UCSD-AML1 (cell line): ENCODE data around the gene ZBTB1.
"Not testable (repeated sequence)": the region's sequence is repeated elsewhere in the genome, so short reads cannot be mapped to it uniquely, and the experiment has no call there.

Source experiments
- DNase-seq: peaks from one replicate; lab custom pipeline; 2025; ENCODE audit not compliant: unreplicated experiment; lab: John Stamatoyannopoulos, UW

The ZBTB1 gene

DNA sequence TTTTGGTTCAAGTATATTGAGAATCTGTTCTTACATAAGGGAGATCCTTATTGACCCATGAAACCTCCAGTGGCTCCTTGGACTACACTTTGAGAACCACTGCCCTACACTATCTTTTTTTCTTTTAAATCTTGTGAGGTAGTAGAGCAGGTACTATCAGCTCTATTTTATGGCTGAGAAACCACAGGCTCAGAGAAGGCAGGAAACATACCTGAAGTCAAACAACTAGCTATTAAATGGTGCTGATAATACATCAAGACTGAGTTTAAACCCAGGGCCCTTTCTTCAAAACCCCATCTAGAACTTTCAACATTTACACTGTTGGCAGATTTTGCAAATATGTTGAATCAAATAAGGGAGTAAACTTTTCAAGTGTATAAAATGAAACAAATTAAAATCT is 7.8 kb upstream of the ZBTB1 start:
- DNase-seq, result no peak

DNA sequence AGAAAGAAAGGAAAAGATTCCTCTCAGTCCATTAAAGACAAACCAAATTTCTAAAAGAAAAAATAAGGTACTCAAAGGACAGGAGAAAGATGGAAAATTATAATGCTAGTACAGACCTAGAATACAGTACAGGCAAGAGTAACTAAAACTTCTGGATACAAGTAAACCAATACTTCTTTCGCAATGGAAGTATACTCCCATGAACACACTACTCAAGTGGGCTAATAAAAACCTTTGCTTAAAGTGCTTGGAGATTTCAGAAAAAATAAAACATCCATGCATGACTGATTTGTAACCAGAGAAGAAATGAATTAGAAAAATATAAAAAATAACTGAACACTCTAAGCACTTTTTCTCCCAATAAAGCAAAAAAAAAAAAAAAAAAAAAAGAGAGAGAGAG is 4.5 kb upstream of the ZBTB1 start:
- no peak for DNase-seq

DNA sequence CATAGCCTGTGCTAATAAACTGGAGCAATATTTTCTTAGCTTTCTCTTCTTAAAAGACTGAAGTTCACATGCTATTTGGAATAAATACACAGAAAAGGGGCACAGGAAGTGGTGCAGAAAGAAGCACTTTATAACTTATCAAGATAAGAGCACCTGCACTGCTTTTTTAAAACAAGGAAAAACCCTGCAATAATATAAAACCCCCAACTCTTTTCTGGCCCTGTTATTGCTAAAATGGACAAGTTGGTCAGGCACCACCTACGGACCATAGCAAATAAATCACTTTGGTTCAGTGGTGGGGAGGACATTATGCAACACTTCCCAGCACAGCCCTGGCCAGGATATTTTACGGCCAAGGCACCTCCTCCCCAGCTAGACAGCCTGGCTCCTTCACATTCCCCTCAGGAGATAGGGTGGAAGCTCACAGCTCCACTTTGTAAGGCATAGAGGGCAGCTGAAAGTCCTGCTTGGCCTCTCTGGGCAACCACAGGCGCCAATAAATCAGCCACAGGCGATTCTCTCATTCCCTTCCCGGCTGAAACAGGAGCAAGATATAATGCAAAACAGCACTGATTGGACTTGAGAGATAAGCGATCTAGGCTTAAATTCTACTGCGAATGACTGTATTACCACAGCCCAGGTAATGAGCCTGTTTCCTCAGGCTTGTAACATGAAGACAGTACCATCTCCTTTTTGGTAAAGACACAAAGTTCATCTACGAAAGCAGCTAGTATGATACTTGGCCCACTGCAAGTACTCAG is 3.0 kb upstream of the ZBTB1 start:
- DNase-seq, result peak; percentile 25

DNA sequence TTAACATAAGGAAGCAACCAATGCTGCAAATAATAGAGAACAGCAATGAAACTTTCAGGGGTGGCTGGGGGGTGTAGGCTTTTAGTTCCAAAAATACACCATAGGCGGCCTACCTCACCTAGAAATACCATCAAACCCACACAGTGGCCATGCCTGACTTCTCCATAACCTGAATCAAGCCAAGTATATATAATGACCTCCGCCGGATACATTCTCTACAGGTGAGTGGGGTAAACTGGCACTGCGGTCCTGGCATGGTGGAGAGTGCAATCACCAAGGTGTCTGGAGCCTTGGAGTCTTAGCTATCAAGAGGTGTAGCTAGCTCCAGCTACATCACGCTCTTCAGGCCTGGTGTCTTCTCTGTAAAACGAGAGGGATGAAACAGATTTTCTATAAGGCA is 2.1 kb upstream of the ZBTB1 start:
- DNase-seq, result no peak

DNA sequence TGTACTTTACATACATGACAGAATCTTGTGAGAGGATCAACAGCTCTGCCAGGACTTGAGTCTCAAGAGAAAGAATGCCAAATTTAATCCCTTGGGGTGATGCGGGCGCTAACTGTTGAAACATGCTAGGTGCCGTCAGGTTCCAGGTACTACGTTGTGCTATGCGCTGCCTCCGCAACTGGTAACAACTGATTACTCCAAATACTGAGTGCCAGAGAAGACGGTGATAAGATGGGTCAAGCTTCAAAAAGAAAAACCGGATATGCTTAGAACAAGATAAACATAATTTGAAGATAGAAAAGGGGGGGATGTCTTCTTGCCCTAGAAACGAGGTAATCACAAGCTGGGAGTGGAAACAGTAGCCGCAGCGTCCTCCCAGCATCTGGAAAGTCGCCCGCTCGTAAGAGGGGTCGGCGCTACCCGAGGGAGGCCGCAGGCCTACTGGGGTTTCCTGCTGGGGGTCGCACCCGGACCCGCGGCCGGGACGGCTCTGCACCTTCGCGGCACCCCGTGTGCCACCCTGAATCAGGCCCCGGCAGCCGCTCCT is 1.6 kb upstream of the ZBTB1 start:
- peak; percentile 24 for DNase-seq

DNA sequence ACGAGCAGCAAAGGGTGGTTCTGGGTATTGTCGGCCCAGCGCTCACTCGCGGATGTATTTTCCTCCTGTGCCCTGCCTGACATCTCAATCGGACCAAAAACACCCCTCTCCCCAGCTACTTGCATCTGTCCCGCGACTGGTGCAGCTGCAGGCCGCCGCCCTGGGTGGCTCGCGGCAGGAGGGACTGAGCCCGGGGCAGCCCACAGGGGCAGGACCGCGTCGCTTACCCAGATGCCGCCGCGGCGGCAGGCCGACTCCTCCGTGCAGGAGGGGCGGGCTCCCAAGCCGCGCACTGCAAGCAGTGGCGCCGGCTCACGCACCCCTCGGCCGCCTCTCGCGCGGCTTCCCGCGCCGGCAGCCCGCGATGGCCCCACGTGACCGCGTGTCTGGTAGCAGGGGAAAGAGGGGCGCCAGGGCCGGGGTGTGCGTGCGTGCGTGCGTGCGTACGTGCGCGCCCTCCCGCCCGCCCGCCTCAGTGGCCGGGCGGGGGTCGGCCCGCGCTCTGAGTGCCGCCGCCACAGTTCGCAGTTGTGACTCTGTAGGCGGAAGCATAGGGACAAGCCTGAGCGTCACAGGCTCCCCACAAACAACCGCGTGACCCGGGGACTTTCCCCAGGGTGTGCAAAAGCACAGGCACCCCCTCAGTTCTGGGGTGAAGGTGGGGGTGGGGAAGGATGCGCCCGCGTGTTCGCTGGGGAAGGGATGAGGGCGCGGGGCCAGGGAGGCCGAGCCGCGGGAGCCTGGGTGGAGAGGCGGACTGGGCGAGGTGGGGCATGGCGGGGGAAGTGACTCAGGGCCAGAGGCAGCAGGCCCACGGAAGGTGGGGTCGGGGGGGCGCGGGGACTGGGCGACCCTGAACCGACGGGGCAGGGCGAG is 898 bp upstream of the ZBTB1 start, which contains the start of gene ZBTB25:
Gene ZBTB25, minus strand, starts transcription at position 405 of the 876 bp plus-strand sequence. CDS start 13,305 bp downstream, outside the sequence.
- peak; percentile 92 for DNase-seq

DNA sequence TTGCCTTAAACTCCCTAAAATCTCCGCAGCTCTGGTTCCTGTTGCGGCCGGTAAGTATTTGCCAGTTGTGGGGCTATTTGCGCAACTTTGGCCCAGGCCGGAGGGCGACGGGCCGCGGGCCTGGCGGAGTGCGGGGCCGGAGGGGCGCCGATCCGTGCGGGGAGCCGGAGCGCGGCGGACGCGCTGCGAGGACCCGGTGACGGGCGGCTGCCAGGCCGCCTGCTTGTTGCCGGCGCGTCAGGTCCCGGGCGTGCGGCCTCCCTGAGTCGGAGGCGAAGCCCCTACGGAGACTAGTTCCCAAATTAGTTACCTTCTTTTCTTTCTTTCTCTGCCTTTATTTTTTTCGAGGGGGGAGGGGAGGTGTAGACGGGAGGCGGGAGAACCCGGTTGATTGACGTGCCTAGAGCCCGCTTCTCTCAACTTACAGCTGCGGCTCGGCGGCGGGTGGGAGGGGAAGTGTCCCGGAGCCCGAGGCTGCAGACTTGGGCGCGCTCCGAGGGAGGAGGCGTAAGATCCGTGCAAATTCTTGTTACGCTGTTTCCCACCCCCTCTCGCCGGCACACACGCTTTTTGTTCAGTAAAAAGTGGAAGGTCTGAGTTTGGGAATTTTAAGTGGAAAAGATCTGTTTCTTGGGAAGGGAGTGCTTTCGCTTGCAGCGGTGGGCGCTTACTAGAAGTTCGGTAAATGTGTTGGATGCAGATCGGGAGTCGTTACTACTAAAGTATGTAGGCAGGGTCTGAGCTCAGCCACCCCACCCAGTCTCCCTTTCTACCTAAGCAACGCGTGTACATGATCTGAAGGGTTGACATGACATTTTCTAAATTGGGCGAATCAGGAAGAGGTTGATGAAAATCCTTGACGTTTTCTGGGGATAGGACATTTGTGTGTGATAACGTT is 576 bp downstream of the ZBTB1 start:
- peak; percentile 74 for DNase-seq

DNA sequence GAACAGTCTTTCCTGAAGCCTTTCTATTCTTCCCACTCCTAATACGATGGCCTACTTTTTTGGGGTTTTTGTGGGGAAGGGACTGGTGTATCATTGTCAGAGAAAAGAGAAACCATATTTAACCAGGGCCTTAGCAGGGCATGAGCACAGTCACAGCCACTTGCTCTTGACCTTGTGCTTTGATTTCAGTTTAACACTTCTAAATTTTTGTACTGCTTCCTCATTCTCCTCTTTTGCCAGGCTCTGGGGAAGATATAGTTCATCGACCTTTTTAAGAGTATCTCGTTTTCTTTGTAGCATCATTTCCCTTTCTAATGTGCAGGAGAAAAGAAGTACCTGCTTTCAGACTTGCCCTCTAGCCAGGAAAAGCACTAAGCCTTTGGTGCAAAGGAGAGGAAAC is 2.2 kb downstream of the ZBTB1 start:
- DNase-seq, result no peak

DNA sequence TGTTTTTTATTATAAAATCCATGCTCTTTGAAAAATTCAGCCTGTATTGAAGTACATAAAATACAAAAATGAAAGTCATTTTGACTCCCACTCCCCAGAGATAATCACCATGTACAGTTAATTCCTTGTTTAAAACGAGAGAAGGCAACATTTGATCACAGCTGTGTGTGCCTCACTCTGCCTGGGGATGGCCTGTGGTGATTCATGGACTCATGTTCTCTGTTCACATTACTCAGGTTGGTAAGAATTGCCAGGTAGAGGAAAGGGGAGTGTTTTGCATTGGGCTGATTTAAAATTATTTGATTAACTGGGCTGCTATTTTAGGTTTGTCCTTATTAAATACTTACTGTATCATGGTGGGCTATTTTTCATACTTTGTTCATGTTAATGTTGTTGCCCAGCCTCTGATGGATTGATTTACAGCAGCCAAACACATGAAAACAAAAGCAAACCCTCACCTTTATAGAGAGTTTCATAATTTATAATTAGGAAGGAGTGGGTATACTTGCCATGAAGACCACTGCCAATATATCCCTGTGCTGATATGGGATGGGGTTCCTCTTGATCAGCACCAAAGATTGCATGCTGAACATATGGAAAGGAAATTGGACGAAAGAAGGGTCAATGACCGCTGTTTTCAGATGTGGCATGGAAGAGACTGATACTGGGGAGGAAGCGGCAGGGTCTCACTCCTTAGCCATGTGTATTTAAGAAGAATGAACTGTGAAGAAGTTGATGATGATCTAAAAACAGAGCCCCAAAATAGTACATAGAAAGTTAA is 3.0 kb downstream of the ZBTB1 start:
- no peak for DNase-seq

DNA sequence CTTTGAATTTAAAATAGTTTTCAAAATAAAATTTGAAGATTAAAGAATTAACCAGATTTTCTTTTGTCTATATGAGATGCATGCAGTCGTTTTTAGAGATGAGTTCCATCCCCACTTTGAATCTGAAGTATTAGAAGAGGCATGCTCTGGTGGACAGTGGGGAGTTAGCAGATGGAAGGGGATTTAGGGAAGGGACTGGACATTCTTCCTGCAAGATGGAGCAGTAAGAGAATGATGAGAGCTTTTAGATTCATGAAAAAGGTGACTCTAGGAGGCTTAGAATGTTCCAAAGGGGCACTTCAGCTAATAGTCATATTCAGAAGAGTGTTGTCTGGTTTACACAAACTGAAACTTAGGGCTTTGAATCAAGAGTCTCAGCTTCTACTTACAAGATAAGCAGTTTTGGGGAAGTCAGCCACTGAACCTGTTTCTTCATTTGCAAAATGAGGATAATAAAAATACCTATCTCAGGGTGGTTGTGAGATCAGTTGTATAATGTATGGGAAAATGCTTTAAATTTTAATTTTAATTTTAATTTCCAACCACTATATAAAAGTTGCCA is 3.7 kb downstream of the ZBTB1 start:
- DNase-seq, result no peak

DNA sequence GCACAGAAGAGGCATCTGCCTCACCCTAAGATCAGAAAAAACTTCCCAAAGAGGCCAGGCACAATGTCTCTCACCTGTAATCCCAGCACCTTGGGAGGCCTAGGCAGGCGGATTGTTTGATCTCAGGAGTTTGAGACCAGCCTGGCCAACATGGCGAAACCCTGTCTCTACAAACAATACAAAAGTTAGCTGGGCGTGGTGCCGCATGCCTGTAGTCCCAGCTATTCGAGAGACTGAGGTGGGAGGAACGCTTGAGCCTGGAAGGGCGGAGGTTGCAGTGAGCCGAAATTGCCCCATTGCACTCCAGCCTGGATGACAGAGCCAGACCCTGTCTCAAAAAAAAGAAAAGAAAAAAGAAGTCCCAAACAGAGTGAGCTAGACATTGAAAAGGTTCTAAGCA is 4.5 kb downstream of the ZBTB1 start:
- DNase-seq, result no peak

DNA sequence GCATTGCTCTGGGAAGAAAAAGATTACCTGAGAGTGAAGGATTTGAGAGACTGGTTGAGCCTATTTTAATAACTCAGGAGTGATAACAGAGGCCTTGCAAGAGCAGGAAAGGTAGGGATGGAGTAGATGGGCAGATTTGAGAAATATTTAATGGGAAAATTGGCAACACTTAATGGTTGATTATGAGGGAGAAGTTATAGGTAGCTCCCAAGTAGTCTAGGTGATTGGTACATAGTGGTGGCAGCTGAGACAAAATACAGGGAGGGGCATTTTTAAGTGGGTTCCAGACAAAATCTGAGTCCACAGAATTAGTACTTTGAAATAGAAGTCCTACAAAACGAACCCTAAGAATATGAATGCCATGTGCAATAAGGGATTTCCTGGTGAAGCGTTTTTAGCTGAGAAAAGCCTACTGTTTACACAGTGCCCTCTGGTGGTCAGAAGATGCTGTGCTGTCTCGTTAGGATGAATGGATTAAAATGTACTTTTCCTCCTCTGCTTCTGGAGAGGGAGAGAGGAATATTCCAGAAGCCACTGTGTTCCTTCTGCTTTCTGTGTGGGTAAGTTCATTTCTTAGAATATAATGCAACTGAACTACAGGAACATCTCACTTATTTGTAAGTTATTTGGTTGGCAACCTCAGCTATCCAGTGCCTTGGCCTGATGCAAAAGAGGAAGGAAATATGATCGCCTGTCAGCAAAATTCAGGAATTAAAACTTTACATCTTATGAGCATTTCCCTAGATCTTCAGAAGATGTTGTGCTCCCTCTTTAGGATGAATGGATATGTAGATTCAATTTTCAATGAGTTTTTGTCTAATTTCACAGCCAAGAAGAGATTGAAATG is 6.5 kb downstream of the ZBTB1 start:
- DNase-seq, result peak; percentile 20

DNA sequence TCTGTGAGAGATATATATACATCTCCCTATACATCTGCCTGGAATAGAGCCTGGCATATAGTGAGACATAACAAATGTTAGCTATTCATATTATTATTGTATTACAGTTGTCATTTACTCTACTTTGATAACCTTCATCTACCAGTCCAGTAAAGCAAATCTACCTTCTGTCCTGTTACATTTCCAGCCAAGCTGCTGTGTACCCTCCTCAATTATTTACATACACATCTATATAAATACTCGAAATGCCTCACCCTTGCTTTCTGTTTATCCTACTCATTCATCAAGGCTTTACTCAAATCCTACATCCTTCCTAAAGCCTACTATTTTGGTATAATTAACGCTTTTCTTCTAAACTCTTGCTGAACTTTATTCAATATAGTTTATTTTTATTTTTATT is 8.7 kb downstream of the ZBTB1 start:
- no peak for DNase-seq

DNA sequence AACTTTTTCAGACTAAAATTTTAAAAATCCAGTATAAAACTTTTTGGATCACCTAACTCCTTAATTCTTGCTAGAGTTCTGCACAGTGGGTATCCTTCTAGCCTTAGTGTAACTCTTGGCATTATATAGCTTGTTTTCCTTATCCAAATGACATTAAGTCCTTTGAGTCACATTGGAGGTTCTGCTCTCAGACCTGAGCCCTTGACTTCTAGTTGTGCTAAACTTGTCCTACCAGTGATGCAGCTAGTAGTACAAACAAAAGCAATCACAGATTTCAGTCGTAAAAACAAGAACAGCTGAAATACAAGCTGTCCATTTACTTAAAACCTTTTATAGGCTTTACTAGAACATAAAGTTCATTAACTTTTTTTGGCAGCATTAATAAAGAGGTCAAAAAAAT is 10.5 kb downstream of the ZBTB1 start:
- no peak for DNase-seq

DNA sequence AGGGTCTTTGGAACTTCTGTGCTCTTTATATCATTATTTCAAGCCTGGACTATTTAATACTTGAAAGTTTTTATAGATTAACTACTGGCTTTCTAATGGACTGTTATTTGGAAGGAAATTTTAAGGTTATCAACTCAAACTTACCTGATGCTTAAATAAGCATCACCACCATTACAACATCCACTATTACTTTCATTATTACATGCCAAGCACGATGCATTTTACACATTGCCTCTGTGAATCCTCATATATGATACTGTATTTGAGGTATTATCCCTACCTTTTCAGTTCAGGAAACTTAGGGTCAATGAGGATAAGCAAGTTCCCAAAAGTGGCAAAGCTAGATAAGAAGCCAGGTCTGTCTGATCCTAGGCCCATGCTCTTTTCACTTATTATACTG is 12.4 kb downstream of the ZBTB1 start:
- no peak for DNase-seq

DNA sequence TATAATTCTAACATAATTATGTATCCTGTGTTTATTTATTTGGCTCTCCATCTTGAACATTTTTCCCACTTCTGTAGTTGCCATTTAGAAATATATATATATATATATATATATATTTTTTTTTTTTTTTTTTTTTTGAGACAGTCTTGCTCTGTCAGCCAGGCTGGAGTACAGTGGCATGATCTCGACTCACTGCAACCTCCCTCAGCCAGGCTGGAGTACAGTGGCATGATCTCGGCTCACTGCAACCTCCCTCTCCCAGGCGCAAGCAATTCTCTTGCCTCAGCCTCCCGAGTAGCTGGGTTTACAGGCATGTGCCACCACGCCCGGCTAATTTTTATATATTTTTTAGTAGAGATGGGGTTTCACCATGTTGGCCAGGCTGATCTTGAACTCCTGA is 13.1 kb downstream of the ZBTB1 start:
- DNase-seq, result not testable (repeated sequence)

DNA sequence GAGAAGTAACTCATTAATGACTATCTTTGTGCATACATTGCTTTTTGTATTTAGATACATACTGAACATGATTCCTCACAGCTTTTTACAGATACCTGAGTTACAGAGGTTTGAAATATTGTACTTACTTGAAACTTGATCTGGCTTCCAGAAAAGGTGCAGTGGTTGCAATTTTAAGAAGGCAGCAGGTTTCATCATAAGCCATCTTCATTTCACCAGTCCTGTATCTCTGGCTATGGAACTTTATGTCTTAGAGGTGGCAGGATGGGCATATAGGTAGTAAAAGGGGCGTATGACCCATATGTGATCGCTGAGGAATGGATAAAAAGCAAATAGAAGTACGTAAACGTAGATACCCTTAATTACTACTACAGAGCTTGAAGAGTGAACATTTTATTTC is 13.7 kb downstream of the ZBTB1 start:
- DNase-seq, result no peak

DNA sequence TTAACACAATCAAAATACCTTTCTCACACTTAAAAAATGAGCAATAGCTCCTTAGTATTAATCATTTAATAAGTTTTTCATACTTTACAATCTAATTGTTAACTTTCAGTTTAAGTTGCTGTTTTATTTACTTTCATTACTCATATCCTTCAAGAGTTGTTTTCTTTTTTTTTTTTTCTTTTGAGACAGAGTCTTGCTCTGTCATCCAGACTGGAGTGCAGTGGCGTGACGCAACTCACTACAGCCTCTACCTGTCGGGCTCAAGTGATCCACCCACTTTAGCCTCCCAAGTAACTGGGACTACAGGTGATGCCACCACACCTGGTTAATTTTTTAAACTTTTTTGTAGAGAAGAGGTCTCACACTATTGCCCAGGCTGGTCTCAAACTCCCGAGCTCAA is 16.1 kb downstream of the ZBTB1 start:
- no peak for DNase-seq
